ENCODE data around the gene HPCAL4. TPM values are rescaled to one million over a fixed set of nuclear protein-coding genes. Genes with fewer than 3 reads are reported as not detected.
A peak's percentile ranks its signal among the peaks of the same experiment; 100 is the strongest.

The HPCAL4 gene
- total RNA-seq, 1 donor from 2014 or later: 0.92 TPM

DNA sequence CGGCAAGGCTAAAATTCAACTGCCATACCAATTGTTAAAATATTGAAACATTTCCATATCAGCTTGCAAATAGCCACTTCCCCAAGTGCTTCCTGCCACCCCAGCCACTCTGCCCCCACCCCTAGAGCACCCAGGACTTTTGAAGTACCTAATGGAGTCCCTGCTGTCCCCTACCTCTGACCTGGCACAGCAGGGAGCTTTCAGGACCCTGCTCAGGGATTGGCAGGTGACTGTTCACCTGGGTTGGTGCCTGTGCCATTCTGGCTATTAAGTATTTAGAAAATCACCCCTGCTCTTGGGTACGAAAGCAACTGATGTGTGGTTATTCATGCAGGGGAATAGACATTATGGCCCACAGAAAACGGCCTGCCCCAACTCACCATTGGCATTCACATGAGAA, 9.1 kb upstream of the HPCAL4 start:
- DNase-seq: no peak

DNA sequence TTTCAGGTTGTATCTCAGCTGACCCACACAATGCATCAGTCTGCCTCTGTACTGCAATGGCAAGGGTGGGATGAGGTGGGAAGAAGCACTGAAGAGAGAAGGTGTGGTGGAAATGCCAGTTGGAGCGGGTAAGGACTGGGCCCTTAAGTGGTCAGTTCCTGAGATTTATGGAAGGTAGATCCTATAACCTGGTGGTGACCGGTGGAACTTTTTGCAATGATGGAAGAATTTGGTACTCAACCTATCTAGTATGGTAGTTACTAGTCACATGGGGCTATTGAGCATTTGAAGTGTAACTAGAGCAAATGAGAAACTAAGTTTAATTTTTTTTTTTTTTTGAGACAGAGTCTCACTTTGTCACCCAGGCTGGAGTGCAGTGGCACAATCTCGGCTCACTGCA, 8.2 kb upstream of the HPCAL4 start:
- no peak for DNase-seq

DNA sequence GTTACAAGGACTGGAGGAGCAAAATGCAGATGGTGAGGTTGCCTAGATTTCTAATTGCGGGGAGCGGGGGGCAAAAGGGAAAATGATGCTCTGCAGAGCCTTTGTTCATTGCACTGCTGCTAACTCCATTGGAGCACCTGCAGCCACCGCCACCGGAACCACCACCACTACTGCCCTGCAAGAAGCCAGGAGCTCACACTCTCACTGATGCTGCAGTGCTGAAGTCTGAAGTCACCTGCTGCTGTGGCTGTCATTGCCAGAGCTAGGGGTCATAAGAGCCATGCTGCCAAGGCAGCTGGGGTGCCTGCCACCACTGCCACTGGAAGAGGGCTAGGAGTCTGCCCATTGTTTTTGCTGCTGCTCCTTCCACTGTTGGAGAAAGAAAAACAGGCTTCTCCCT, 7.3 kb upstream of the HPCAL4 start:
- no peak for DNase-seq

DNA sequence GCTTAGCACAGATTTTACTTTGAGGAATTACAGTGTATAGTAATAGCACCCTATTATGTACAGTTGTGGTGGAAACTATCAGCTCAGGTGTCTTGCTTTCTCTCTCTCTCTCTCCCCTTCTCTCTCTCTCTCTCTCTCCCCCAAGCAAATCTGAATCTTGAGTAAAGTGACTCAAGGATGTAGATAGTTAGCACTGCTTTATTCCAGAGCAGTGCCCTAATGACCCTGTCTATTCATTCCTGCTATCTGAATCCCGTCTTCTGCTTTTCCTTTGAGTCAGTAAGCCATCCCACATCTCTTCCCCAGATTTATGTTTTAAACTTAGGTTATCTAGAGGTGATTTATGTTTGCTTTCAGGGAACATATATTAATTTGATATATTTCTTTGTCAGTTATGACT, 5.2 kb upstream of the HPCAL4 start:
- no peak for DNase-seq

DNA sequence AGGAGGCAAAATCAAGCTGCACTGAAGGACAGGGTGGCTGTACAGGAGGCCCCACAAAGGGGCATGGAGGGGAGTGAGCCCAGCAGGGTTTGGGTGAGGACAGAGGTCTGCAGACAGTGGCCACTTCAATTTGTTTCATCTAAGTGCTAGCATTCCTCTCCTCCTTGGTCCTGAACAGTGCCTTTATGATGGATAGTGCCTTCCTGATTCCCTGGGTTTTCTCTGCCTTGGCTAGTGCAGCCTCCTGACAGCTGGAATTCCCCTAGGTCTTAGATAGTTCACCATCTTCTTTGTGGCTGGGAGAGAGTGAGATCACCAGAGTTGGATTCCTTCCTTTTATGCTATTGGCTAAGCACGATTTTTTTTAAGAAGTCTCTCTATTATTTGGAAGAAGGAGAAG, 3.8 kb upstream of the HPCAL4 start:
- DNase-seq: no peak

DNA sequence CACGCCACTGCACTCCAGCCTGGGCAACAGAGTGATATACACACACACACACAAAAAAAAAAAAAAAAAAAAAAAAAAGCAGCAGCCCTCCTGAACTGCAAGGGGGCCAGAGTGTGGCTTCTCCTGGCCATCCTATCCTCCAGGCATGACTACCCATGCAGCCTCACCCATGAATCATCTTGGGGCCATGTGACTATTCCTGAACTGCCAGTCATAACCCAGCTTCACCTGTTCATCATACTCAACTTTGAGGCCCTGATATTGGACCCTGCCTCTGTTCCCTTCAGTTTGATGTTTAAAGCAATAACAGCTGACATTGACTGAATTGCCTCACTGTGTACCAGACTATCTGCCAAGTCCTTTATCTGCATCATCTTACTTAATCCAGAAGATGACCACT, 2.8 kb upstream of the HPCAL4 start:
- peak; percentile 45 for DNase-seq

DNA sequence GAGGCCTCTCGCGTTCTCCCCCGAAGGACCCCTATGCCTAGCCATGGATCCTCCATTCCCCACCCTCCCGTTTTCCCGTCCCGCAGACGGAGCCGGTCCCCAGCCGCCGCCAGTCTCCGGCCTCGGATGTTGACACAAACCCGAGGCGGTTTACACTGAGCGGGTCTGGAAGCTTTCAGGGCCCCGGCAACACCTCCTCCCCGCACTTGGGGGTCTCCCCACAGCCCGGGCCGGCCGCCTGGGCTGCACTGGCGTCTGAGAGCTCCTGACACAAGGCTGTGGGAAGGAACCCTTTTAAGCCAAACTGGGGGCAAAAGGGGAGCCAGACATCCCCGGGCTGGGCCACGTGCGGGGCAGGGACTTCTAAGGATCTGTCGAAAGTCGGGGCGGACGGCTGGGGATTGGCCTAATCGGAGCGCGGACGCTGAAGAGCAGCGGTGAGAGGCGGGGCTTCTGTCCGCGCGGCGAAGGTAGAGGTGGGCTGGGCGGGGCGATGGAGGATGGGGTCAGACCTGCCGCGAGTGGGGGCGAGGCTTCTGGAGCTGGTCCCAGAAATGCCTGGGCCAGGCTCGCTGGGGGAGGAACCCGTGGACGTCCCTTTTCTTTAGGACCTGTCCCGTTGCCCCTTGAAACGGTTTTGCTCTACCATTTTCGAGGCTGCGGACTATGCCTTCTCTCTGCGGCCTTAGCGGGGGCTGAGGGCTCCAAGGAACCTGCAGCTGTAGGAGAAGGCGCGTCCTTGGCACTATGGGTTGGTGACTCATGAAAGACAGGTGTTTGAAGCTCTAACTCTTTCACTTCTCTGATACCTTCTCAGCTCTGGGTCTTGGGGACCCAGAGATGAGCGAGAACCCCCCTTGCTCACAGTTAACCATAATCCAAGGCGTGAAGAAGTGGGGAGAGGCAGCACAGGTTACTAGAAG, 1.2 kb upstream of the HPCAL4 start:
- DNase-seq: peak; percentile 31

DNA sequence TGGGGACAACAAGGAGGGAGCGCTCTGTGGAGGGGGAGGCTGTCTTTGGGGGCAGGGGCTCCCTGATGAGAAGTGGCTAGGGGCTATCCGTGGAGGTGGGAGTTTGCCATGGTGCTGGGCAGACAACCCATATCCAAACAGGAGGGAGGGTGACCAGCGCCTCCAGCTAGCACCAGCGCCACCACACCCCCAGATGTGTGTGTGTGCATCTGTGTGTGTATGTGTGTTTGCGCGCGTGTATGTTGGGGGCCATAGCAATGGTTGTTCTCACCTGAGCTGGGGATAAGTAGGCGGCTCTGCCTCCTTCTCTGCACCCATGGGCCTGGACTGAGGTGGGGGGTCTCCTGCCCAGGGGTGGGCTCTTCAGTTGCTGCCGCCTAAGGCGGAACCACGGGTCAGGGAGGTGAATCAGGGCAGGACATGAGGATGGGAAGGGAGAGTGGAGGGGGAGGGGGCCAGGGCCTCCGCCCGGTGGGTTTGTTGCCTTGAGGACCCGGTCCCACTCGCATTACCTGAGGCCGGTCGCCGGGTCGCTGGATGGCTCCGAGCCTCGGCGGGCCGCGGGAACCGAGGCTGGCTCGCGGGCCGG, 345 bp downstream of the HPCAL4 start:
- DNase-seq: no peak

DNA sequence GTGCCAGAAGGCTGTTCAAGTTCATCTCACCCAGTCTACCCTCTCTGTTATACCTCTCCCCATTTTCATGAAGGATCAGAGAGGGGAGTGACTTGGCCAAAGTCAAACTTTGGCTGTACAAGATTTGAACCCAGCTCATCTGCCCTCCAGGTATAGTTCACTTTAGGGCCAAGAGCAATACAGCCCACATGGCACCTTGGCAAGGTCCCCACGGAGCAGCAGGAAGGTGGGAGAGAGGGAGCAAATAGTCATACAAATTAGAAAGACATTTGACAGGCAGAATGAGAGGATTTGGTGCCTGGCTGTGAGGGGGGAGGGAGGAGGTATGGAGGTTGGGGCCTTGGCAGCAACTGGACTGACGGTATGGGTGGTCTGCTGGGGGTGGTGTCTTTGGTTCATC, 1.0 kb downstream of the HPCAL4 start:
- DNase-seq: no peak

DNA sequence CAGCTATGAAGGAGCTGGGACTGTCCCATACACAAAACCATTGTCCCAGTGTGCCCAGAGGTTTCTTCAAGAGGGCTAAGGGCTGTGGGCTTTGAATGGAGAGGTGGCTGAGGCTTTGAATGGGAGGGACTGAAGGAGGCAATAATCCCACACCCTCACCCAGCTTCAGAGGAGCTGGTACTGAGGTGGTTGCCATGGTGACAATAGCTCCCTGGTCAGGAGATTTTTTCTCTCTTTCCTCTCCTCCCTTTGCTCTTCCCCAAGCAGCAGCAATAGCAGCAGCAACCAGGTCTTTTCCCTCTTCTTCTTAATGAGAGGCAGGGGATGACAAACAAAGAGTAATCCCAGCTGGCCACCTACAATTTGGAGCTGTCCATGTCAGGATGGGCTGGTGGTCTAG, 1.6 kb downstream of the HPCAL4 start:
- no peak for DNase-seq

DNA sequence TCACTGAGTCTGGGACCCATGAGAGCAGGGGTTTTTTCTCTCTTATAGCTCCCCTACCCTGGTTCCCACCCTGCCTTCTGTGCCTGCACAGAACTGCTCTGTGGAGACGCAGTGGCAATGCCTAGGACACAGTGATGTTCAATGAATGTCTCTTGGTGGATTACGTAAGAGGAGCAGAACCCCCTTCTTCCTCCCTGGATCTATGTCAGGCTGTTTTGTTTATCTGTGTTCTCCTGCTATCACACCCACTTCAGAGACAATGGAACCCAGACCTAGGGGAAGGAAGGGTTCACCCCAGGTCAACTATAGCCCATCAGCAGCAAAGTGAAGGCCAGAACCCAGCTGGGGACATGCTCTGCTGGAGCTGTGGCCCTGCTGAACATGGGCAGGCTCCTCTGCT, 2.0 kb downstream of the HPCAL4 start:
- no peak for DNase-seq

DNA sequence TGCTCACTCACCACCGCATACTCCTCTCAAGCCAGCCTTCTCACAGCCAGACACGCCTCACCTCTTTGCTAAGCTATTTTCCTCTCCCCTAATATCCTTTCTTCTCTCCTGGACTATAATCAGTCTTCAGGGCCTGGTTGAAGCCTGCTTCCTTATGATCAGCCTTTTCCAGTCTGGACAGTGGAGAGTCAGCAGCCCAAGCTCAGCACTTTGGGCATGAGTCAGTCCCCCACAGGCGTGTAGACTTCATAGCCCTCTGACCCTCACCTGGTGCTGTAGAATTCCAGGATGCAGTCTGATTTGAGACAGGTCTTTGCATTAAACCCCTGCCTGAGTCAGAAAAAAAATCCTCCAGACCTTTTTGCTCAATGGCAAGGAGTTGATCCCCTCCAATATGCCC, 2.5 kb downstream of the HPCAL4 start:
- no peak for DNase-seq

DNA sequence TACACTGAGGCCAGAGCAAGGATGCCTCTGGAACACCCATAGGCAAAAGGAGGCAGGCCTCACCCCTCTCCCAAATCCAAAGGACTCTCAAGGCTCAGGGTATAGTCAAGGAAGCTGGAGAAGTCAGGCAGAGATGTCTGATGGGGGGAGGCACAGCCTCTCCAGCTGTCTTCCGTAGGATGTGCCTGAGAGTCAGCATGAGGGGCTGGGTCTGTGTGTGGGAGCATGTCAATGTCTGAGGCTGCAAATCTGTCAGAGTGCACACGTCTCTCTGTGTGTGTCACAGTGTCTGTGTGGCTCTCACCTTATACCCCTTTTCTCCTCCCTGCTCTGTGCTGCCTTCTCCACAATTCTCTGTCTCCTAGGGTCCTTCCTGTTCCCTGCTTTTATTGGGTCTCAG, 4.0 kb downstream of the HPCAL4 start:
- no peak for DNase-seq

DNA sequence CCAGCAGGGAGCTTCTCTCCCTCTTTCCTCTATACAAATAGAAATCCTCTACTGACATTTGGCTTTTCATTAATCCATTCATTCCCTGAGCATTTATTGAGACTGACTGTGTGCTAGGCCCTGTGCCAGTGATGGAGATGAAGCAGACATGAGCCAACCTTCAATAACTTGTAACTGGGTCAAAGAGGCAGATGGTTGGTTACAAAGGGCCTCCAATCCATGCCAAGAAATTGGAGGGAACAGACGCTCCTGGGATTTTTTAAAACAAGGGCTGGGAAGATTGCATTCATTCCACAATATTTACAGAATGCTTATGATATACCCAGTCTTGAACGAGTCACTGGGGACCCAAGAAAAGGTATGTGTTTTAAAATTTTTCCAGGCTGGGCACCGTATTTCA, 6.2 kb downstream of the HPCAL4 start:
- no peak for DNase-seq

DNA sequence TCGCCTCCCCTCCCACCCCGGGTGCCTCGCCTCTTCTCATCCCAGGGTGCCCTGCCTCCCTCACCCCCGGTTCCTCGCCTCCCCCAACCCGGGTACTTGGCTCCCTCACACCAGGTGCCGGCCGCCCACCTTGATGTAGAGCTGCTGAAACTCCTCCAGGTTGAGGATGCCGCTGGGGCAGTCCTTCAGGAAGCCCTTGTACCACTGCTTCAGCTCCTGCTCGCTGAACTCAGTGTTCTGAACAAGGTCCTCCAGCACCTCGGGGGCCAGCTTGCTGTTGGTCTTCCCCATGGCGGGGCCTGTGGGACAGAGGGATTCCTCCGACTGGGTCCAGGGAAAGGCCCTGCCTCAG, 6.9 kb downstream of the HPCAL4 start:
- DNase-seq: no peak

DNA sequence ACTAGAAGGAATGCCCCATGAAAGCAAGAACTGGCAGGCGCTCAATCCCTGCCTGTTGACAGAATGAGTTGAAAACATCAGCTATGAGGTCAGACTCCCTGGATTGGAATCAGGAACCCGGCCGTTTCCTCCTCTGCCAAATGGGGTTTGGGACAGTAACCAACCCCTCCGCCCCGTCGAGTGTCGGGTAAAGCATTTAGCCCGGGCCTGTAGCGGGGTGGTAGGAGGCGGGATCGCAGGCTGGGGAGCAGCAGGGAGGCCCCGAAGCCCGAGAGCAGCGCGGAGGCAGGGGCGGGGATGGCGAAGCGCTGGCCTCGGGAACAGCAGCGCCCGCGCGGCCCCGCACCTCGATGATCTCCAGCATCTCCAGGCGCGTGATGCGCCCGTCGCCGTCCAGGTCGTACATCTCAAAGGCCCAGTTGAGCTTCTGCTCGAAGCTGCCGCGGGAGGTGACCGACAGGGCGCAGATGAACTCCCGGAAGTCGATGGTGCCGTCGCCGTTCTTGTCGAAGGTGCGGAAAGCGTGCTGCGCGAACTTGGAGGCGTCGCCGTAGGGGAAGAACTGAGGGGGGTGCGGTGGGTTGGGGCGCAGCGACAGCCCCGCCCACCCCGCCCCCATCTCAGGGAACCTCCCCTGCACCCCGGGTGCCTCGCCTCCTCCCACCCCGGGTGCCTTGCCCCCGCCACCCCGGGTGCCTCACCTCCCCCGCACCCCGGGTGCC, 7.5 kb downstream of the HPCAL4 start:
- DNase-seq: no peak

DNA sequence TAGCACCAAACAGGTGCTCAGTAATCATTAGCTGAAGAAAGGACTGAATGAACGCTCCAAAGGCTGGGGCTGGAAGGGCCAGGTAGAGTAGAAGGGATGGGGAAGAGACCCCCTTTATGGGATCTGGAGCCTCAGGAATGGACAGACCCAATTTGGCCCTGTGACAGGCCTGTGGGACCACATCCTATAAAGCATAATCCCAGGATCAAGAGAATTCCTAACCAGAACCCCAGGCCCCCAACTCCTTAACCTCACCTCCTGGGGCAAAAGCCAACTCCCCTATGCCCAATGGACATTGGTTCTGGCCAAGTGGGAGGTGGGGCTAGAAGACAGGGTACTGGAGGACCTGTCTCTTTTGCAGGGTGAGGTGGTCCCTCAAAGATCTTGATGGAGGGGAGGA, 9.2 kb downstream of the HPCAL4 start:
- DNase-seq: no peak

DNA sequence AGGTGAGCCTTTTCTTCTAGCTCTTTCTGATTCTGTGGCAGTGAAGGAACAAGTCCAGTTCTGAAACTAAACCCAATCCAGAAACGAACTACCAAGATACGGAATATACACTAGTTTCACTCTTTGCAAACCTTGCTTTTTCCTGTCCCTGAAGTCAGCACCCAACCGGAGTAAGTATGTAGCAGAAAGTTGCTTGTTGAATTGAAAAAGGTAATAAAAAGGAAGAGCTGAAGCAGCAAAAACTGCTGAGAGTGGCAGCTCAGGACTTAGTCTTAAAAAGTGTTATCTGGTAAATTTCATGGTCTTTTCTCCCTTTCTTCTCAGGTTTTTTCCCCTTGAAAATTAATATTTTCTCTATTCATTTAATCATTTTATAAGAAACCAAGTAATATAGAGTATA, 9.9 kb downstream of the HPCAL4 start:
- no peak for DNase-seq

DNA sequence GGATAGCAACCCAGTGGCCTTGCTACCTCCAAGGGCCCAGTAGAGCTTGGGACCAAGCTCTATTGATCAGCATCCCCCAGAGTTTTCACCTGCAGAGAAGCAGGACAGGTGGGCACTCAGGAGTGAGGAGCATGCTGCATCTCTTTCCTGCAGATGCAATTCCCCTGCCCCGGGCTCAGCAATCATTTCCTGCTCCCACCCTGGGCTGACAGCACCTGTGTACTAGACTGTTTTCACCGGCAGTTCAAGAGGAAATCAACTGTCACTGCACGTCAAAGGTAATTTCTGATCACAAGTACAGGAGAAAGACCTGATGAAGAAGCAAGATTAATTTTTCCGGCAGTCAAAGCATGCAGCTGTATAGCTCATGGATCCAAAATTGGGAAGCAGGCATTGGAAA, 10.5 kb downstream of the HPCAL4 start:
- no peak for DNase-seq

DNA sequence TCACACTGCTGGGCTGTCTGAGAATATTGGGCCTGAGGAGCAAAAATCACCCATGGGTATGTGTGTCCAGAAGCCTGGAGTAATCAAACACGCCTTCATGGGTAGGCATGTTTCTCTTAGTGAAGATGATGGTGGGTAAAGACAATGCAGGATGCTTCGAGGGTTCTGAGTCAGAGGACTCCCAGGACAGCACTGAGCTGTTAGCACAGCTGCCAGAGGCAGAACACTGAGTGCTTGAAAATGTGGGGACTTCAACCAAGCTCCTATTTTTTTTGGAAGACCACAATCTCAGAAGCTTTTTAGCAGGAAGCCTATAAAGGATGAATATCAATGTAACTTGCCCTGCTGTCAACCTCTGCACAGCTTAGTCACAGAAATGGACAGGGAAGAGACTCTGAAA, 11.4 kb downstream of the HPCAL4 start:
- DNase-seq: no peak

DNA sequence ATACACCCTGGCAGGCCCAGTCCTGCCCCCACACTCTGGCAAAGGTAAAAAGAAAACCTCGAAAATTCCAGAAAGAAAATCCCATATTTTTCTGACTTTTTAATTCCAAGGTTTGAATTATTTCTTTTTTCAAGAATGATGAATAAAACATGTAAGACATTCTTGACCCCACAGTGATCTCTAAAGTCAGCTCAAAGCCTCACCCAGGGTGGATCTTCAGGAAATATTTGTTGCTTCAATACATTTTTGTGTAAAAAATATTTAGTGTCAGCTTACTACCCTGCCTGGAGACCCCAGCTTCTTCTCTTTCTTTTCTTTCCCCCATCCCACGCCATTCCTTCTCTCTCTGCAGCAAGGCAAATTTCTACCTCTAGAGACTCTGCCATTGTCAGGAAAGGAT, 12.3 kb downstream of the HPCAL4 start:
- DNase-seq: no peak

DNA sequence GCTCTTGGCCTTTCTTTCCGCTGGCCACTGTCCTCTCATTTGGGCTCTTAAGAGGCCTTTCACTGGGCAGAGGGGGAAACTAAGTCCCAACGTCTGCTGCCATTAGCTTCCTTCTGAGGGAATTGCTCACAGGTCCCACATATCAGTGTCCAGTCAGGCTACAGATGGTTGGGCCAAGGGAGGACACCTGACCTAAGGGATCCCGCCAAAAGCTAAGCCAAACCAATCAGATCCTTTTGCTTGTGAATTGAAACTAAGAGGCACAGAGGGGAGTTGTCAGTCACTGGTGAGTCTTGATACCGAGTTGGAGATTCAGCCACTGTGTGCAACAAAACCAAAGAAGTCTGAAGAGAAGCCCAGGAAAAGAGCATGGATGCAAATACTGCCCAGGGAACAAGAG, 13.6 kb downstream of the HPCAL4 start:
- DNase-seq: no peak

DNA sequence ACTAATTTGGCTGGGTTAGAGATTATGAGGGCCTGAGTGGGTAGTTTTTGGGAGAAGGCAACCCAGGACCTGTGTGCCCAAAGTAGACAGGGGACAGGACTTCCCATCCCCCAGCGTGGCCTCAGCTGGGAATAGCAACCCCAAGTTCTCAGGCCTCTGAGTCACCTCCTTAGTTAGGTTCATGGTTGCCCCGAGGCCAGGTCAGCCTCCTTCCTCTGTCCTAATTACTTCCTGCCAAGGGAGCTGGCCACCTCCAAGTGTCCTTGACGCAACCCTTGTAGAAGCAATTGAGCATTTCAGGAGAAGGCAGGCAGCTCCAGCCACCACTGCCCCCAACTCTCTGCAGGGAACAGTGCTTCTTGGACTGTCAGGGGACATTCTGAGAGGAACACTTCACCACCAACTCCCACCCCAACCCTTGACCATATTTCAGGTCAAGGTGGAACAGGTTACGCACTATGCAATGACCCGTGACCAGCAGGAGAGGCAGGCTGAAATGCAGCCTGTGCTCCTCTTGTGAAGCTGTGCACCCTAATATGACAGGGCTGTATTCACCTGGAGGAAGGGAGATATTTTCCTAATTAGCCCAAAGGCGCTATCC, 14.2 kb downstream of the HPCAL4 start:
- no peak for DNase-seq
